ENCODE results near the gene COP1.

DNA sequence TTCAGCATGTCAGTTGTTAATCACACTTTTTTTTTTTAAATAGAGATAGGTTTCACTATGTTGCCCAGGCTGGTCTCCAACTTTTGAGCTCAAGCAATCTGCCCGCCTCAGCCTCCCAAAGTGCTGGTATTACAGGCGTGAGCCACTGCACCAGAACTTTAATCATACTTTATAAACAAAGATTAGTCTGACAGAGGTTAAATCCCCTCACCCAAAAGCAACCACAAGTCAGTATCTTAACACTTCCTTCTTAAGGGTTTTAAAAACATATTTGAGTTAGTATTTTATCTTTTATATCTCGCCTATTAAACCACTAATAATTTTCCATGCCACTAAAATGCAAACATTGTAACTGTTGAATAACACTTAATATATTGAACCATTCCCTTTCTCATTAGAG, 70.2 kb downstream of the COP1 start:
- TF ChIP-seq BHLHE40 (IDR thresholded peaks at IDR 0.05; ENCODE audit: low read depth, low read length), result no peak
- TF ChIP-seq, protein P1, sequence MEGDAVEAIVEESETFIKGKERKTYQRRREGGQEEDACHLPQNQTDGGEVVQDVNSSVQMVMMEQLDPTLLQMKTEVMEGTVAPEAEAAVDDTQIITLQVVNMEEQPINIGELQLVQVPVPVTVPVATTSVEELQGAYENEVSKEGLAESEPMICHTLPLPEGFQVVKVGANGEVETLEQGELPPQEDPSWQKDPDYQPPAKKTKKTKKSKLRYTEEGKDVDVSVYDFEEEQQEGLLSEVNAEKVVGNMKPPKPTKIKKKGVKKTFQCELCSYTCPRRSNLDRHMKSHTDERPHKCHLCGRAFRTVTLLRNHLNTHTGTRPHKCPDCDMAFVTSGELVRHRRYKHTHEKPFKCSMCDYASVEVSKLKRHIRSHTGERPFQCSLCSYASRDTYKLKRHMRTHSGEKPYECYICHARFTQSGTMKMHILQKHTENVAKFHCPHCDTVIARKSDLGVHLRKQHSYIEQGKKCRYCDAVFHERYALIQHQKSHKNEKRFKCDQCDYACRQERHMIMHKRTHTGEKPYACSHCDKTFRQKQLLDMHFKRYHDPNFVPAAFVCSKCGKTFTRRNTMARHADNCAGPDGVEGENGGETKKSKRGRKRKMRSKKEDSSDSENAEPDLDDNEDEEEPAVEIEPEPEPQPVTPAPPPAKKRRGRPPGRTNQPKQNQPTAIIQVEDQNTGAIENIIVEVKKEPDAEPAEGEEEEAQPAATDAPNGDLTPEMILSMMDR (conservative IDR thresholded peaks at IDR 0.05; ENCODE audit: low read depth, low read length), result no peak
- TF ChIP-seq FOS (IDR thresholded peaks at IDR 0.05; ENCODE audit: low read depth, low read length), result no peak
- no peak for TF ChIP-seq ELK1 (IDR thresholded peaks at IDR 0.05; ENCODE audit: borderline replicate concordance, low read depth, low read length)
- no peak for TF ChIP-seq POLR2A (IDR thresholded peaks at IDR 0.05; ENCODE audit: low read depth, low read length)
- TF ChIP-seq RFX5 (IDR thresholded peaks at IDR 0.05; ENCODE audit: low read depth, low read length), result no peak
- TF ChIP-seq RAD21 (IDR thresholded peaks at IDR 0.05; ENCODE audit: low read length), result no peak
- TF ChIP-seq RCOR1 (IDR thresholded peaks at IDR 0.05; ENCODE audit: insufficient replicate concordance, low read length), result no peak
- TF ChIP-seq NFE2L2 (IDR thresholded peaks at IDR 0.05; ENCODE audit: low read depth, low read length), result no peak
- no peak for TF ChIP-seq CHD1 (IDR thresholded peaks at IDR 0.05; ENCODE audit: low read depth, low read length)
- TF ChIP-seq, protein P2, sequence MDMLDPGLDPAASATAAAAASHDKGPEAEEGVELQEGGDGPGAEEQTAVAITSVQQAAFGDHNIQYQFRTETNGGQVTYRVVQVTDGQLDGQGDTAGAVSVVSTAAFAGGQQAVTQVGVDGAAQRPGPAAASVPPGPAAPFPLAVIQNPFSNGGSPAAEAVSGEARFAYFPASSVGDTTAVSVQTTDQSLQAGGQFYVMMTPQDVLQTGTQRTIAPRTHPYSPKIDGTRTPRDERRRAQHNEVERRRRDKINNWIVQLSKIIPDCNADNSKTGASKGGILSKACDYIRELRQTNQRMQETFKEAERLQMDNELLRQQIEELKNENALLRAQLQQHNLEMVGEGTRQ (IDR thresholded peaks at IDR 0.05; ENCODE audit: low read depth, low read length), result no peak
- no peak for TF ChIP-seq SMC3 (IDR thresholded peaks at IDR 0.05; ENCODE audit: low read depth, low read length)

Measured in IMR-90 (cell line).